Ovary (tissue), 3 donors: ENCODE measurements around the gene PCDHGA6.

Source experiments
- CTCF ChIP-seq, 3 donors: fragments of 450-650 bp in 2 of 3; fragments of 200-600 bp in 1 of 3; IDR thresholded peaks; one replicate each; pipeline versions ENCODE4 v1.5.1 to v1.8.0; 2016 to 2022; ENCODE audit warnings: antibody characterized with exemption in 3 of 3, mild to moderate bottlenecking in 1 of 3
- POLR2A ChIP-seq: fragments of 450-650 bp; IDR thresholded peaks from one replicate; pipeline ENCODE4 v1.6.1; 2017; ENCODE audit warnings: antibody characterized with exemption, mild to moderate bottlenecking, moderate library complexity
- donor health status: DM: no; HTN: no; CAD: no.

- TF ChIP-seq CTCF (IDR thresholded peaks at IDR 0.05) (no peak), POLR2A (no peak)
Observed at GRCh38 chr5:141409598-141410306, 36.1 kb downstream of the PCDHGA6 start.
